Prostate gland (tissue), 2 donors: ENCODE results near the gene RIBC1. TPM values are rescaled to one million over a fixed set of nuclear protein-coding genes. Genes with fewer than 3 reads are reported as not detected.

Experiments
- DNase-seq: peaks from one replicate; pipeline ENCODE4 v3.0.0-alpha.2; 2019; ENCODE audit warnings: low spot score
- H3K27ac ChIP-seq, 2 donors: fragments of 200-600 bp; sonication (generic); 2 replicates each; pipeline ENCODE4 v1.5.1; 2017 to 2019
- H3K27me3 ChIP-seq: fragments of 200-600 bp; sonication (generic); replicated peaks from 2 replicates; pipeline ENCODE4 v1.5.1; 2019; ENCODE audit not compliant: insufficient read depth
- H3K36me3 ChIP-seq, 2 donors: fragments of 200-600 bp; sonication (generic); 1 replicate in 1 of 2; 2 replicates in 1 of 2; pipeline versions ENCODE4 v1.5.1 to v1.8.1; 2017 to 2019
- H3K4me1 ChIP-seq: fragments of 200-600 bp; sonication (generic); replicated peaks from 2 replicates; pipeline ENCODE4 v1.5.1; 2019
- H3K4me3 ChIP-seq, 2 donors: fragments of 200-600 bp; sonication (generic); 2 replicates each; pipeline ENCODE4 v1.5.1; 2017 to 2019
- H3K9me3 ChIP-seq: fragments of 200-600 bp; sonication (generic); 2 replicates; pipeline ENCODE4 v1.5.1; 2017
- CTCF ChIP-seq, 4 experiments: fragments of 200-600 bp in 2 of 4; fragments of 450-650 bp in 2 of 4; sonication (generic) in 2 of 4; IDR thresholded peaks; 1 replicate in 3 of 4; 2 replicates in 1 of 4; pipeline ENCODE4 v1.5.1; 2016 to 2019; ENCODE audit warnings: antibody characterized with exemption in 4 of 4, mild to moderate bottlenecking in 2 of 4, moderate library complexity in 2 of 4
- POLR2A ChIP-seq: fragments of 450-650 bp; IDR thresholded peaks from one replicate; pipeline ENCODE4 v1.6.1; 2016; ENCODE audit warnings: antibody characterized with exemption, mild to moderate bottlenecking
- POLR2AphosphoS5 ChIP-seq: sonication (generic); formaldehyde crosslinking; IDR thresholded peaks from one replicate; pipeline ENCODE4 v1.6.1; 2017; ENCODE audit warnings: antibody characterized with exemption
- WGBS: methylation state at CpG from one replicate; pipeline ENCODE4 v1.1.5; 2018; 5-methylcytosine and 5-hydroxymethylcytosine counted together
- intact Hi-C: fragments of 100-400 bp; cut with DNase I; formaldehyde crosslinking; loops from one replicate; pipeline ENCODE4 v1.14.2; 2022
- total RNA-seq, 2 donors: library from RNA; depleted of rRNA; stranded (reverse); fragments of >200 nt; gene quantifications; one replicate each; pipeline ENCODE4 v1.1.0, GENCODE V29; 2016

Gene RIBC1
- total RNA-seq, 2 donors from 2014 or later, result 3.0 to 5.4 TPM

DNA sequence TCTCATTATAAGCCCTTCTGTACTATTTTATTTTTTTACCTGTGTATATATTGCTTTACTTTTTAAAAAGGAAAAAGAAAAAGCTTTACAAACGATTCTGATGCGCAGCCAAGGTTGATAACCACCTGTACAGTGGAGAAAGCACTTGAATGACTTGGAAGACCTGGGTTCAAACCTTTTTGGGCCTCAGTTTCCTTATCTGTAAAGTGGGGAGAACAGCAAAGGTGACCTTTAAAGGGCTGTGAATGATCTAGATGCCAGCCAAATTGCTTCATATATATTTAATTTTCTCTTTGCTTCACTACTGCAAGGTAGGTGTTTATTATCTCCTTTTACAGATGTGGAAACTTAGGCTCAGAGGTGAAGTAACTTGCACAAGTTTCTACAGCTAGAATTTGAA lies 45.2 kb upstream of the RIBC1 start:
- no peaks in the 10 kb centered on the region for H3K27me3 ChIP-seq
- no peaks in the 10 kb centered on the region for H3K4me1 ChIP-seq
- H3K27ac ChIP-seq, result no peak overlapping the region
- WGBS, result 91% methylated on average over 2 of the region's 2 CpGs
- intact Hi-C loops, result no loop called here
- TF ChIP-seq POLR2A (no peak), POLR2AphosphoS5 (no peak), CTCF (IDR thresholded peaks at IDR 0.05) (no peak)
- no peaks in the 10 kb centered on the region for H3K36me3 ChIP-seq
- H3K9me3 ChIP-seq, result no peaks in the 10 kb centered on the region
- DNase-seq, result no peak
- H3K4me3 ChIP-seq, result no peak overlapping the region

GRCh38 chrX:53379008-53379710 lies 43.5 kb upstream of the RIBC1 start:
- intact Hi-C loops, result no loop called here

DNA sequence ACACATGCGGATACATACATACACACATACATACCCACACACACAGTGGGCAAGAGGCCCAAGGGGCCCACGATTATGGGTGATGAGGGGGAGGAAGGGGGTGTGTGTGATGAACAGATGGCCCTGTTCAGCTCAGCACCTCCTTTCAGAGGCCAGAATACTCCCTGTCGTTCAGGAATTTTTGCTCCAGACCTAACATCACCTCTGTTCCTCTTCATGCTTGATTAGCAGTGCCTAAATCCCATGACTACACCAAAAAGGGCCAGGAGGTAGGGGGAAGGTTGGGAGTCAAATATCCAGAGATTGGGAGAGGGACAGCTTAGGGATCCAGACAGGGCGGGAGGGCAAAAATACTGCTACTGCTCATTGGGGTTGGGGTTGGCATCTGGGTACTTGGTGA lies 42.9 kb upstream of the RIBC1 start:
- intact Hi-C loops, result no loop called here

More at GRCh38 chrX:53379008-53379710, 43.5 kb upstream of the RIBC1 start:
- WGBS, result 100% methylated on average over 2 of the region's 3 CpGs
- no peak overlapping the region for H3K27ac ChIP-seq
- no peaks in the 10 kb centered on the region for H3K9me3 ChIP-seq
- DNase-seq, result no peak
- no peak overlapping the region for H3K4me3 ChIP-seq
- TF ChIP-seq POLR2A (no peak), CTCF (IDR thresholded peaks at IDR 0.05) (no peak), POLR2AphosphoS5 (no peak)
- no peaks in the 10 kb centered on the region for H3K36me3 ChIP-seq
- H3K4me1 ChIP-seq, result no peaks in the 10 kb centered on the region
- no peaks in the 10 kb centered on the region for H3K27me3 ChIP-seq

GRCh38 chrX:53383376-53384076 lies 39.1 kb upstream of the RIBC1 start:
- DNase-seq, result no peak
- H3K4me1 ChIP-seq, result no peaks in the 10 kb centered on the region
- TF ChIP-seq POLR2A (no peak), CTCF (IDR thresholded peaks at IDR 0.05) (no peak), POLR2AphosphoS5 (no peak)
- H3K27ac ChIP-seq, result no peak overlapping the region
- H3K9me3 ChIP-seq, result no peaks in the 10 kb centered on the region
- 68% methylated on average over 4 of the region's 4 CpGs for WGBS
- H3K4me3 ChIP-seq, result no peak overlapping the region
- intact Hi-C loops, result no loop called here
- H3K36me3 ChIP-seq, result no peaks in the 10 kb centered on the region
- H3K27me3 ChIP-seq, result no peaks in the 10 kb centered on the region

More for the DNA sequence above, 42.9 kb upstream of the RIBC1 start:
- 76% methylated on average over 3 of the region's 4 CpGs for WGBS
- Histone ChIP-seq H3K4me1 (no peaks in the 10 kb centered on the region), H3K9me3 (no peaks in the 10 kb centered on the region), H3K27ac (no peak overlapping the region), H3K27me3 (no peaks in the 10 kb centered on the region), H3K4me3 (no peak overlapping the region), H3K36me3 (no peaks in the 10 kb centered on the region)
- TF ChIP-seq POLR2A (no peak), POLR2AphosphoS5 (no peak)
- no peak for DNase-seq

GRCh38 chrX:53395605-53396298 lies 26.9 kb upstream of the RIBC1 start:
- Histone ChIP-seq H3K36me3 (no peaks in the 10 kb centered on the region), H3K27ac (no peak overlapping the region), H3K9me3 (no peaks in the 10 kb centered on the region), H3K4me1 (no peaks in the 10 kb centered on the region), H3K27me3 (no peaks in the 10 kb centered on the region), H3K4me3 (no peak overlapping the region)
- 100% methylated on average over 2 of the region's 2 CpGs for WGBS
- intact Hi-C loops, result no loop called here
- TF ChIP-seq POLR2A, result no peak
- TF ChIP-seq CTCF (IDR thresholded peaks at IDR 0.05), result no peak
- TF ChIP-seq POLR2AphosphoS5, result no peak
- DNase-seq, result no peak
